T47D (cell line): ENCODE measurements around the gene FLAD1.
A peak's percentile ranks its signal among the peaks of the same experiment; 100 is the strongest.

Source experiments
- DNase-seq, 2 experiments: peaks; one replicate each; pipeline versions ENCODE4 v3.0.0 to v3.0.0-alpha.2; 2011 to 2012; ENCODE audit warnings: low read depth in 1 of 2, low spot score in 1 of 2
- JUND ChIP-seq: IDR thresholded peaks from 2 replicates; pipeline ENCODE4 v1.6.1; 2012; ENCODE audit warnings: low read depth
- in situ Hi-C: cut with HindIII; loops from 2 replicates; pipeline ENCODE4 v1.10.0; 2016; ENCODE audit warnings: low sequenced_read_pairs, low pct_unique_long_range_greater_than_20kb

Gene FLAD1

GRCh38 chr1:154955718-154956543, 27.2 kb upstream of the FLAD1 start, which contains the start of gene PBXIP1:
TSS of gene PBXIP1 (minus strand) at chr1:154956099. CDS start at chr1:154953721, 2,378 bp downstream.
- no peak for TF ChIP-seq JUND

GRCh38 chr1:154956544-154956941, 26.6 kb upstream of the FLAD1 start:
- in situ Hi-C loops = no loop called here
- no peak for TF ChIP-seq JUND
- DNase-seq = no peak

More at GRCh38 chr1:154955718-154956543, 27.2 kb upstream of the FLAD1 start, which contains the start of gene PBXIP1:
- in situ Hi-C loops = no loop called here
- DNase-seq = peak; percentile 96 to 98

- no peak for DNase-seq
- in situ Hi-C loops = no loop called here
- no peak for TF ChIP-seq JUND
Observed at GRCh38 chr1:154957091-154957657, 26.0 kb upstream of the FLAD1 start.

GRCh38 chr1:154958036-154958435, 25.1 kb upstream of the FLAD1 start:
- TF ChIP-seq JUND = no peak
- in situ Hi-C loops = no loop called here
- no peak for DNase-seq

GRCh38 chr1:154958681-154959425, 24.3 kb upstream of the FLAD1 start:
- TF ChIP-seq JUND = no peak
- DNase-seq = no peak
- in situ Hi-C loops = no loop called here

- no peak for DNase-seq
- no peak for TF ChIP-seq JUND
- in situ Hi-C loops = no loop called here
Observed at GRCh38 chr1:154959426-154959780, 23.7 kb upstream of the FLAD1 start.

GRCh38 chr1:154960446-154961136, 22.6 kb upstream of the FLAD1 start:
- TF ChIP-seq JUND = no peak
- in situ Hi-C loops = no loop called here
- no peak for DNase-seq

- in situ Hi-C loops = no loop called here
- 0 out of 2 replicates have a peak, but pooled peaks have one; percentile 29 for TF ChIP-seq JUND
- DNase-seq = peak; percentile 84 to 87
Observed at GRCh38 chr1:154961207-154962155, 21.7 kb upstream of the FLAD1 start, which contains the start of gene PYGO2. TSS of gene PYGO2 (minus strand) at chr1:154961782. CDS start at chr1:154961576, 206 bp downstream.

GRCh38 chr1:154962156-154962749, 20.9 kb upstream of the FLAD1 start:
- peak in 1 of 2 experiments; percentile 48 for DNase-seq
- TF ChIP-seq JUND = no peak
- in situ Hi-C loops = no loop called here

GRCh38 chr1:154962795-154963330, 20.3 kb upstream of the FLAD1 start:
- in situ Hi-C loops = no loop called here
- DNase-seq = no peak
- TF ChIP-seq JUND = no peak

GRCh38 chr1:154963643-154964042, 19.5 kb upstream of the FLAD1 start:
- no peak for DNase-seq
- no peak for TF ChIP-seq JUND
- in situ Hi-C loops = no loop called here
